Hematopoietic multipotent progenitor cell (in vitro differentiated cells): ENCODE data around the gene KIAA1755. TPM values are rescaled to one million over a fixed set of nuclear protein-coding genes. Genes with fewer than 3 reads are reported as not detected.

Source experiments
- DNase-seq, 3 donors: peaks; one replicate each; pipeline ENCODE4 v3.0.0-alpha.2; 2011 to 2015; ENCODE audit warnings: low read depth in 2 of 3, low spot score in 2 of 3
- total RNA-seq: library from RNA; depleted of rRNA; stranded (reverse); fragments of >200 nt; gene quantifications from one replicate; pipeline ENCODE4 v1.2.3, GENCODE V29; 2012

Gene KIAA1755
- total RNA-seq, 1 donor = not detected

DNA sequence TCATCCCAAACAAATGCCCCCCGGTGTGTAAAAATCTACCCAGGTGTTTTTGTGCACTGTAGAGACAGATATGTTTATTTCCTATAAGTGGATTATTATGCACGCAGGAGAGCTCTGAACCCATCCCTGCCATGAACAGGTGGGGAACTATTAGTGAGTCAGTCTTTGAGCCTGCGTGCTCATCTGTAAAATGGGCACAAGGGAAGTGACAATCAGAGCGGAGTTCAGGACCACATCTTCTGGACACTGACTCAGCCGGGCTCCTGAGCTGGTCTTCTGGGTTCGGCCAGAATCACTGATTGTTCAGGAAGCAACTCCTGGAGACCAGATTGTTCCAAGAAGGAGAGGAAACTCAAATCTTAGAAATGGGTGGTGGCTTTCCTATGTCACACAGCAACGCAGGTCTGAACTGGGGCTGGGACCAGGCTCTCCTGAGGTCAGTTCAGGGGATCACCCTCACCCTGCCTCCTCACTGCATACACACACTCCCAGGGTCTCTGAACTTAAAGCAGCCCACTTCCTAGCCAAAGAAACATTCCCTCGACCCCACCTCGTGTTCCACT, 68.1 kb downstream of the KIAA1755 start:
- DNase-seq = no peak

DNA sequence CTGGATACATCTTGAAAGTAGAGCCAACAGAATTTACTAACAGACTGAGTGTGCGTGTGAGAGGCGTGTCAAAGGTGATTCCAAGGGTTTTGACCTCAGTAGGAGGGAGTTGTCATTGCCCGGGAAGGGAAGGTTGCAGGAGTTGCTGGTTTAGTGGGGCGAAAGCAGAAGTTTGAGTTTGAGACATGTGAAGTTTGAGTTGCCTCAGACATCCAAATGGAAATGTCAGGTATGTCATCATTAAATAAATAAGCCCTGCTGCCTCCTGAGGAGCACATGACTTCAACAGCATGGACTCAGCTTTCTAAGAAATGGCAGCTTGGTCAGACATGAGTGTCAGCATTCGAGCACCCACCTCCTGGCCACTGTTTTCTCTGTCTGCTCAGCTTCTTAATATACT, 68.9 kb downstream of the KIAA1755 start:
- no peak for DNase-seq

DNA sequence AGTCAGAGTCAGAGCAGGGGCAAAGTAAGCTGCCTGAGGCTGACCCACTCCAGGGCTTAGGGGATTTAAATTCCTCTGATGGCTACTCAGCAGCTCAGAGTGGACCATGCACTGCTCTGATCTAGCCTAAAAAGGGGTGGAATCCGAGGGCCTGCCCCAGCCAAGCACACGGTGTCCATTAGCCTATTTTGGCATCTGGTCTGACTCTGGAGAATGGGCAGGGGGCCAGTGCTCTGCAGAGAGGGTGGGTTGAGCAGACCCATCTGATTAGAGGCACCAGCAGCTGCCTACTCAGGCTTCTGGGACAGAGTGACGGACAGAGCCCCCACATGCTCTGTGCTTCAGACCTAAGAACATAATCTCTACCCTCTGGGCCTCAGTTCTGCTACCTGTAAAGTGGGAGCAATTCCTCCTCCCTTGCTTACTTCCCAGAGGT, 69.6 kb downstream of the KIAA1755 start:
- no peak for DNase-seq

DNA sequence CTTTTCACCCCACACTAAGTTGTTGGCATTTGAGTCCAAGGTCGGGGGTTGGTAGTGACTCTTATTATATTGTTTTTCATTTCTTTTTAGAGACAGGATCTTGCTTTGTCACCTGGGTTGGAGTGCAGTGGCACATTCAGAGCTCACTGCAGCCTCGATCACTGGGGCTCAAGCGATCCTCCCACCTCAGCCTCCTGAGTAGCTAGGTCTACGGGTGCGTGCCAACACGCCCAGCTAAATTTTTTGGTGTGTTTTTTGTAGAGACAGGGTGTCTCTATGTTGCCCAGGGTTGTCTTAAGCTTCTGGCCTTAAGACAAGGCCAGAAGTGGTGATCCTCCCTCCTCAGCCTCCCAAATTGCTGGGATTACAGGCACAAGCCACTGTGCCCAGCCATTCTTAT, 70.4 kb downstream of the KIAA1755 start:
- DNase-seq = no peak

DNA sequence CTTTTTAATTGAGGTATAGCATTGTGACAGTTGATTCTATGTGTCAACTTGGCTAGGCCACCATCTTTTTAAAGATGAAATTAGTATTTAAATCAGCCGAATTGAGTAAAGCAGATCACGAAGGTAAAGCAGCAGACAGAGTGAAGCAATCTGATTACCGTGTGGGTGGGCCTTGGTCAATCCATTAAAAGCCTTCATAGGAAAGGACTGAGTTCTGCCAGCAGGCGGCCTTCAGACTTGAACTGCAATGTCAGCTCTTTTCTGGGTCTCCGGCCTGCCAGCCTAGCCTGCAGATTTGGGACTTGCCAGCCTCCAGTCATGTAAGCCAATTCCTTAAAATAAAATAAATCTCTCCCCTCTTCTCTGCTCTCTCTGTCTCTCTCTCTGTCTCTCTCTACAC, 73.0 kb downstream of the KIAA1755 start:
- no peak for DNase-seq

DNA sequence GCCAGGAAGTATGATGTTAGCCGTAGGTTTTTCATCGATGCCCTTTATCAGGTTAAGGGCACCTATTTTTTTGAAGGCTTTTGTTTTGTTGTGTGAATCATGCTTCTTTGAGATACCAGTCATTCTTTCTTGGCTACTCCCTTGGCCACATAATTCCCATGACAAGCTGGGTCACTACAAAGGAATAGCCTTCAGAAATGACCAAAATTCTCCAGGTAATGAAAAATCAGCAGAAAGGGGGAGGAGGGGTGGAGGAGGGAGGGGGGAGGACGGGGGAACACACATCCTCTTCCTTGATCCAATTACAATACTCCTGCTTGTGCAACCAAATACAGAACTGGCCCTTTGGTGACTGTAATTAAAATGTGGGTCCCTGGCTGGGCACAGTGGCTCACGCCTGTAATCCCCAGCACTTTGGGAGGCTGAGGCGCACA, 73.7 kb downstream of the KIAA1755 start:
- no peak for DNase-seq

DNA sequence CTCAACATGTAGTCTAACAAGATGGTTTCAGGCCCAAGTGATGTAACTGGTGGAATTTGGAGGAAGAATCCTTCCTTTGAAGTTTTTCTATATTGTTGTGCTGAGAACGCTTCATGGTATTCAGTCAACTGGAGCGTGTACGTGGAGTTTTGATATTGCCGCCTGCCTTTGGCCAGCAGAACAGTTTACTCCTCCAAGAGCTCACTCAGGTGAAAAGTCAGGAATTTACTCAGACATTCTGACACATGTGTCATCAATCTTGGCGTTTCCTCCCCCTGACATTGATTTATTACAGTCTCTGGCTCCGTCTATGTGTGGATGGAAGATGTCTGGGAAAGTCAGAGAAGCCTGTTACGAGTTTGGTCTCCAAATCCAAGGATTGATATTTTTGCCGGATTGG, 76.4 kb downstream of the KIAA1755 start:
- DNase-seq = no peak

DNA sequence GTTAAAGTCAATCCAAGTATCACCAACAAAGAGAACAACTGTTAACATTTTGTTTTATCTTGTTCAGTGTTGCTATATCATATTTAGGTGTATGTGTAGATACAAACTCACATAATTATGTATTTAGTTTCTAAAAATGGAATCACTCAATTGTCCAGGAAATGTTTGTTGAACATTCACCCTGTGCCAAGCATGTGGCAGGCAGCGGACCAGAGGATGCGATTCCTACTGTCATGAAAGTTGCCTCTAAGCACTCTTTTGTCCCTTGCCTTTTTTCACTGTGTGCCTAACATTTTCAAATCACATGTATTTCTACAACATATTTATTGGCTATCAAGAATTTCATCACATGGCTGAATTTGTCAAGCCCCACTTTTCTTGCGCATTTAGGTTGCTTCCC, 78.6 kb downstream of the KIAA1755 start:
- no peak for DNase-seq

DNA sequence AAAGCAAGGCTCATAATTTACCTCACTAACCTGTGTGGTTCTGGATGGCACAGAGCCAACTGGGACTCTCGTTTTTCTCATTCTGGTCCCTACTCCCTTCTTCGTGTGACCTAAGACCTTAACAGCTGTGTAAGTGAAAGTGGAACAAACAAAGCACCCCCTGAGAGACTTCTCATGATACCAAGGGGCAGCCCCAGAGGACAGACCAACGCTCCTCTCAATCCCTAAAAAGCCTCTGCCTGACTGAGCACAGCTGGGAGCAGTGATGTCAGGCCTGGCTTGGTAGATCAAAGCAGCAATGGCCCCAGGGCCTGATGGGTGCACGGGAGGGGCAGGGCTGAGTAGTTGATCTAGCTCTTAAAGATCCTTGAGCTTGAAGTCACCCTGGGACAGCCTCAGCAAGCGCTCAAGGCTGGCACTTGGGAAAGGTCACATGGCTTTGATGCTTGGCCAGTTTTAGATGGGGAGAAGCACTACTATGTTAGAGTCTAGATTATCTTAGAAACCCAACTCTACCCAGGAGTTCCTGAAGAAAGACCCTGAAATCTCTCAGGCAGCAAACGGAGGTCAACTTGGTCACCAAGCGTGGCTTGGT, 79.2 kb downstream of the KIAA1755 start:
- no peak for DNase-seq

DNA sequence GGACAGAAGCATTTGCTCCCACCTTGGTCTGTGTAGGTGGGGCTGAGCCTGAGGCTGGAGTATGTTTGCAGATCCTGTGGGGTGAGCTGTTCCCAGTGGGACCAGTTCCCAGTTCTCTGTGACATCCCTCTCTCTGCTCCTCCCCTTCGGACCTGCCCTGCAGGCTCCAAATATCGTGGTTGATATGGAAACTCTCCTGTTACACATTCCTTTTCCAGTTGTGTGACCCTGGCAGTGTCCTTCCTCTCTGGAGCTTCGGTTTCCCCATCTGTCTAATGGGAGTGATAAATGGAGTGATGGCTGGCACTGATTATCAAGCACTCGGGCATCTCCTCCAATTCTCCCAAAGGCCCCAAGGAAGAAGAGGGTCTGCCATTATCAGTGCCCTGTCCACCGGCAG, 79.8 kb downstream of the KIAA1755 start:
- DNase-seq = no peak

DNA sequence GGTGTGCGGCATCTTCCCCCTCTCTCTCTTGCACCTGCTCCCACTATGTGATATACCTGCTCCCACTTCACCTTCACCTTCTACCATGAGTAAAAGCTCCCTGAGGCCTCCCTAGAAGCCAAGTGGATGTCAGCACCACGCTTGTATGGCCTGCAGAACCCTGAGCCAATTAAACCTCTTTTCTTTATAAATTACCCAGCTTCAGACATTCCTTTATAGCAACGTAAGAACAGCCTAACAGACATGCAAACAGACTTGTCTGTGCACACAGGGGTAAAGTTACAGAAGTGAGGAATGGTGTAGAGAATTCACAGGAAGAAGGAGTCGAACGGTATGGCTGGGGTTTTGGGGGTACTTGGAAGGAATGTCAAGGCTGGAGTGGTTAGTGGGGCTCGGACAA, 80.7 kb downstream of the KIAA1755 start:
- no peak for DNase-seq

DNA sequence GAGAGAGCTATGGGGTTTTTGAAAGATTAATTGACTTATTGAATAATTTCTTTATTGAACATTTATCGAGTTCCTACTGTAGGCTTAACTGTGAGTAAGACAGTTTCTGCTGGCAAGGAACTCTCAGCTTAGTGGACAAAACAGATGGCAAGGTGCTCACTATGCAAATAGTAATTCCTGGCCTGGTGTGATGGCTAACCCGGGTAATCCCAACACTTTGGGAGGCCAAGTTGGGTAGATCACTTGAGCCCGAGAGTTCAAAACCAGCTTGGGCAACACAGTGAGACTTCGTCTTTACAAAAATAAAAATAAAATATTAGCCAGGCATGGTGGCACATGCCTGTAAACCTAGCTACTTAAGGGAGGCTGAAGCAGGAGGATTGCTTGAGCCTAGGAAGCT, 82.0 kb downstream of the KIAA1755 start:
- no peak for DNase-seq

DNA sequence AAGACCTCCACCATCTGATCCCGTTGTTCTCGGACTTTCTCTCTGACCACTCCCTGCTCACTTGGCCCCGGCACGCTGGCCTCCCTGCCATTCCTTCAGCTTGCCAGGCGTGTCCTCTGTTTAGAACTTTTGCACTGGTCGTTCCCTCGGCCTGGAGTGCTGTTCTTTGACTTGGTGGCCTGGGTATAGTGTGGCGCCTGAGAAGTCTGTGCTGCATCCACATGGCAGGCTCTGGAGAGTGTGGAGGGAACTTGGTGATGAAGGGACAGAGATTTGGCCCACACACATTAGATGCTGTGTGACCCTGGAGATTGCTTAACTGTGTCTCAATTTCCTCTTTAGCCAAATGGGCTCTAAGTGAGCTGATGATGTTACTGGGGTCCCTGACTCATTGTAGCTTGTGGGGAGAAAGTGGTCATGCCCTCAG, 82.5 kb downstream of the KIAA1755 start:
- no peak for DNase-seq

DNA sequence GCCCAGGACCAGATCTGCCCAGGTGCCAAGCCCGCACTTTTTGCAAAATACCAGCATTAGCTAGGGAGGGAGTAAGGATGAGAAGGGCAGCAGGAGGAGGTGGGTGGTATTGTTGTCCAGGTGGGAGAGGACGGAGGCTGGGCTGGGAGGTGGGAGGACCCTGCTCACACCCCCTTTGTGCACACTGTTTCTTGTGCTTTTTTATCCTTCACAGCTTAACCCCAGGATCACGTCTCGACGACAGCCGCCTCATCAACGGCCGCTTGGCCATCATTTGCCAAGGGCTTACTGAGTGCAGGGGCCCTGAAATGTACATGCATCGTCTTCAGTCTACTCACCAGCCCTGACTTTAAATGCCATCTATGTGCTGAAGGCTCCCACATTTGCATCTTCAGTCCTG, 83.3 kb downstream of the KIAA1755 start:
- no peak for DNase-seq

DNA sequence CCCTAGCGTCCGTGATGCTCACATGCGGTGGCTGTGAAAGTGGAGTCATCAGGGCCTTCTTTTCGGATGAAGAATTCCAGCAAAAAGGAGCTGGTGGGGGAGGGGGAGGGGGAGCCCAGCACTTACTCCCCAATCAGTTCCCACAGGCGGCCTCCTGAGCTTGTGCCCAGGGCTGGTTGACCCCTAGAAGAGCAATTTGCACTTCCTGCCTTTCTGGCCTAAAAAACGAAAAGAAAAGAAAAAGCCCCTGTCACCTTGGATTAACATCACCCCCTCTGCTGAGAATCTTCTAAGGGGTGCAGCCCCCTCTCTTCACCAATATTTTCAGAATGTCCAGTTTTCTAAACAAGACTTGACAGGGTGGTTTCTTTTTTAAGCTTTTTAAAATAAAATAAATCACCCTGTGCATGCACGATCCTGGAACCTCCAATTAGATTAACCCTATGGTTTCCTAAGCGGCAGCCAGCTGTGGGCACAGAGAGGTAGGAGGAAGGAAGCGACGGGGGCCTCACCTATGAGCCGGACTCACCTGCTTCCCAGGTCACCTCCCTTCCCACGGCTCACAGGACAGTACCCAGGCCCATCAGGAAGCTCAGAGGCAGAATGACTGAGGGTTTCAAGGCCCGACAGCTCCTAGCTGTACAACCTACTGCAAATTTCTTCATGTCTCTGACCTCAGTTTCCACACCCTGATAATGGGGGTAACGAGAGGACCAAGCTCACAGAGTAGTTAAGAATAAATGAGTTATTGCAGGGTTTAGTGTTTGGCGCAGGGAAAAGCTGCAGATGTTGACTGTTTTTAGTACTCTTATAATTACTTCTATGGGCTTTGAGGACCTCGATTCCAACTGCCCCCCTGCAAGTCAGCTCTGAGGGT, 85.0 kb downstream of the KIAA1755 start:
- no peak for DNase-seq

DNA sequence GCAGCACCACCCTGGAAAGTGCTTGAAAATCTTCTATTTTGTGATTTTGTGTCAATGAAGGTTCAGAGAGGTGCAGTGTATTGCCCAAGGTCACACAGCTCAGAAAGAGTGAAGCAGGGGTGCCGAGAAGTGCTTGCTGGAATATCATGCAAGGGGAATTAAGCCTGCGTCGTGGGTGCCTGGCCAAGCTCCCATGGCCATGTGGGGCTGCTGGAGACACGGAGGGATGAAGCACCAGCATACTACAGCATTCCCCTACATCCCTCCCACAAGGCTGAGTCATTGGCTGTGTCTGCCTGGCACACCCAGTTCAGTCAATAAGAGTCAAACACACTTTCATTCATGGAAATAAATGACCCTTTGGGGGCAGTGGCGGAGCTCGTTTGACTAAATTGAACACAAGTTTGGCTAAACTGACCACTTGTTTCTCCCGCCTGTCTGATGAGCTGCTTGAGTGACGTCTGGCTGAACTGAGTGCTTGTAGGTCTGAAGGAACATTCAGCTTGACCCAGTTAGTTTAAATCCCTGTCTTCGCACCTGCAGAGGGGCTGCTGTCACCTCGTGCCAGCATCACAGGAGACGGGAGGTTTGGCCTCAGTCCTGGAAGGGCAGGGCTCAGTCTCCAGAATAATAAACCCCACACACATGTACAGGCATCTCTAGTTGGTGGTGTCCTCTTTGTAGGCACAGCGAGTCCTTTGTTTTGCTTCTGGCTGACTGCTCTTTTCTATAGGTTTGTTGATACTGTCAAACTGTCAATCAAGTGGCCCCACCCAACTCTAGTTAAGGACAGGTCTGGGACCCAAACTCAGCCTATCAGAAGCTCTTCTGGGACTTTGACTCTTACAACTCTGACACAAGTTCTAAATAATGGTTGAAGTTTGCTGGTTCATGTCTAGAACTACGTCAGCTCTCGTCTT, 87.0 kb downstream of the KIAA1755 start:
- DNase-seq = no peak

DNA sequence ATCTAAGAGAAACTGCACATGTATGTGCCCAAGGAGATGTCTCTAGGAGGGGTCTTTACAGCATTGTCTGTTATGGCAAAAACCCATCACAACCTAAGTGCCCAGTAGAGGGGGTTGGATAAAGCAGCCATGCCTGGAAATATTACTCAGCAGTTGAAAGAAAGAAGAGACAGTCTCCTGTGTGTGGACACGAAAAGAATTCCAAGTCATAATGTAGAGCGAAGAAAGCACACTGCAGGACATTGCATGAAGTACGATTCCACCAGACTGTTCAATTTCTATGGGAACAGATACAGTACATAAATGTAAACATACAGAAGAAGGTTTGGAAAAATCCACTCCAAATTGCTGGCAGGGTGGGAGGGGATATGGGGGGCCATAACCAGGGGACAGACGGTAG, 88.1 kb downstream of the KIAA1755 start:
- no peak for DNase-seq

DNA sequence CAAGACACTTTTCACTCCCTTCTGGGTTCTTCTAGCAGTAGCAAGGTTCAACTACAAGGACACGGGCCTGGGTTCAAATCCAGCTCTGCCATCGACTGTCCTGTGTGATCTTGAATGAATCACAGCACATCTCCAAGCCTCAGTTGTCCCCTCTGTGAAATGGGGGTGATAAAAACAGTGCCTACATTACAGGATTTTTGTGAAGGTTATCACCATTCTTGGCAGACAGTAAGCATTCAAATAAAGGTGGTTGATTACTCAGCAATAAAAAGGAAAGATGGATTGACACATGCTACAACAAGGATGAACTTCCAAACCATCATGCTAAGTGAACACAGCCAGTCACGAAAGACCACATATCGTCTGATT, 88.9 kb downstream of the KIAA1755 start:
- DNase-seq = no peak

DNA sequence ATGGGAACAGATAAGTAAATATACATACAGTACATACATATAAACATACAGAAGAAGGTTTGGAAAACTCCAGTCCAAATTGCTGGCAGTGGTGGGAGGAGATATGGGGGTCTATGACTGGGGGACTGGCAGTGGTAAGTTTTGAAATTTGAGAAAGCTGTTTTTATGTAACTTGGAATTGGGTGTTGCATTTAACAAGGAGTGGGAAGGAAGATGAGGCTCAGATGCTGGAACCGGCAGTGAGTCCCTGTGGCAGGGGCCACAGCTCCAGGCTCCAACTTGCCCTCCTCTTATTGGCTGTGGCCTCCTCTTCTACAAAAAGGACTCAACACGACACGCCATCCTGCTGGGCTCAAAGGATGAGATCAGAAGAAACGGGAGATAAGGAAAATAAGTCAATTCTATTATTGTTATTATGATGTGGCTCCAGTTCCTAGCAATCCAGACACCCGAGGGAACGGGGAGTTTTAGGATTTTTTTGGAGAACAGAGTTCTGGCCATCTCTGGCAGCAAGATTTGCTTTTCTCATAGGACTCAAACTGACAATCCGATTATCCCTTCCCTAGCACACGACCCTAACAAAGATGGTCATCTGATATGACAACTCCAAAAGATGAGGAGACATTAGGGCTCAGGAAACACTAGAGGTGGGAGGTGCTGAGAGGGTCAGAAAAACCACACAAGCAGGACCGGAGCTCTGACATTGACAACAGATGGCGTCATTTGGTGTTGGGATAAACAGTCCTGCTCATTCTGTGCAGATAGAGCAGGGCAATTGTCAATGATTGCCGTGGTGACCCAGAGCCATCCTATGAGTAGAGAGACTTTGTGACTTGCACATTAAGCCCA, 89.5 kb downstream of the KIAA1755 start:
- no peak for DNase-seq

DNA sequence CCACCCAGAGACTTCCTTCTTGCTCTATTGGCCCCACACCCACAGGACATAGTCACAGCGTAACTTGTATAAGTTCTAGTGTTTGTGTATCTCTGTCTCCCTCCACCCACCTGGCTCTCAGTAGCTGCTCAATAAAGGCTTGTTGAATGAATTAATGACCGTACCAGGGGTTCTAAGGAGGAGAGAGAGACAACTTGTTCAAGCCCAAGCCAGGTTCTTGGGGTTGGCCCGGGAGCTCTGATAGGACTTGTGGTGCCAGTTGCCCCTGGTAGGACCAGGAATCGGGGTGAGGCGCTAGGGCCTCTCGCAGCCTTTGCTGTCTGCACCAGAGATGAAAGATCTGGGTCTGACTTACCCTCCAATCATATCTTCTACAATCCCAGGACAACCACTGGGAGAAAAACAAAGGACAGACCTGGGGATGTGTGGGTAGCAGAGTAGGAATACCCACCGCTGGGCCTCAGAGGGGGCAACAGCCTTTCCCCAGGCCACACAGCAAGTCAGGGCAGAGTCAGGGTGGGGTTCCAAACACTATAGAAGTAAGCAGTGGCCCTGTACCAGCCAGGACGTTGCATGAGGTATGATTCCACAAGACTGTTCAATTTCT, 90.2 kb downstream of the KIAA1755 start:
- no peak for DNase-seq
